Neural cell (in vitro differentiated cells): Measurements from ENCODE around the gene BRICD5. TPM values are rescaled to one million over a fixed set of nuclear protein-coding genes. Genes with fewer than 3 reads are reported as not detected.

Source experiments
- H2AFZ ChIP-seq: fragments of 200-600, 300-800 bp; sonication (generic), shearing (Covaris generic); 2 replicates; pipeline ENCODE4 v1.6.0; 2014; ENCODE audit warnings: low read depth, mild to moderate bottlenecking, antibody characterized with exemption, low read length, moderate library complexity
- H3F3A ChIP-seq: fragments of 200-600 bp; shearing (Covaris generic); 2 replicates; pipeline ENCODE4 v1.6.1; 2016; ENCODE audit warnings: mild to moderate bottlenecking, moderate library complexity, mixed read lengths, antibody characterized with exemption, low read length; ENCODE audit not compliant: insufficient read depth, poor library complexity, severe bottlenecking
- H3K27ac ChIP-seq: fragments of 200-600, 300-800 bp; sonication (generic), shearing (Covaris generic); 2 replicates; pipeline ENCODE4 v1.5.1; 2014; ENCODE audit warnings: mild to moderate bottlenecking, low read length, moderate library complexity
- H3K27me3 ChIP-seq: fragments of 300-800, 200-600 bp; sonication (generic), shearing (Covaris generic); 2 replicates; pipeline ENCODE4 v1.6.0; 2014; ENCODE audit warnings: mild to moderate bottlenecking, low read depth, low read length, moderate library complexity; ENCODE audit not compliant: insufficient read depth
- H3K36me3 ChIP-seq: fragments of 300-800, 200-600 bp; sonication (generic), shearing (Covaris generic); 2 replicates; pipeline ENCODE4 v1.5.1; 2014; ENCODE audit warnings: mild to moderate bottlenecking, antibody characterized with exemption, low read length, moderate library complexity; ENCODE audit not compliant: insufficient read depth
- H3K4me2 ChIP-seq: fragments of 300-800, 200-600 bp; sonication (generic), shearing (Covaris generic); 2 replicates; pipeline ENCODE4 v1.6.0; 2014; ENCODE audit warnings: mild to moderate bottlenecking, low read length
- H3K4me3 ChIP-seq: fragments of 300-800, 200-600 bp; sonication (generic), shearing (Covaris generic); 2 replicates; pipeline ENCODE4 v1.5.1; 2014; ENCODE audit warnings: mild to moderate bottlenecking, low read length, moderate library complexity
- H3K79me2 ChIP-seq: fragments of 200-600 bp; shearing (Covaris generic); replicated peaks from 2 replicates; pipeline ENCODE4 v1.6.0; 2014; ENCODE audit warnings: mild to moderate bottlenecking, low read length, moderate library complexity; ENCODE audit not compliant: insufficient read depth
- H3K9ac ChIP-seq: fragments of 300-800, 200-600 bp; sonication (generic), shearing (Covaris generic); 2 replicates; pipeline ENCODE4 v1.6.1; 2016; ENCODE audit warnings: mild to moderate bottlenecking, low read length, mixed read lengths
- H3K9me2 ChIP-seq: fragments of 200-600 bp; shearing (Covaris generic); 2 replicates; pipeline ENCODE4 v1.6.1; 2016; ENCODE audit warnings: mild to moderate bottlenecking, low read length, mixed read lengths; ENCODE audit not compliant: insufficient read depth
- H3K9me3 ChIP-seq: fragments of 200-600, 300-800 bp; sonication (generic), shearing (Covaris generic); 2 replicates; pipeline ENCODE4 v1.6.1; 2016; ENCODE audit warnings: mild to moderate bottlenecking, mixed run types, low read length, moderate library complexity, mixed read lengths
- H4K20me1 ChIP-seq: fragments of 200-600 bp; shearing (Covaris generic); 2 replicates; pipeline ENCODE4 v1.6.1; 2016; ENCODE audit warnings: mild to moderate bottlenecking, mixed run types; ENCODE audit not compliant: insufficient read depth
- CTCF ChIP-seq: fragments of 450-650 bp; IDR thresholded peaks from 2 replicates; pipeline ENCODE4 v1.5.1; 2014; ENCODE audit warnings: antibody characterized with exemption, mild to moderate bottlenecking, moderate library complexity; ENCODE audit not compliant: poor library complexity, severe bottlenecking
- EP300 ChIP-seq: fragments of 450-650 bp; conservative IDR thresholded peaks from 2 replicates; pipeline ENCODE4 v1.6.1; 2014; ENCODE audit warnings: antibody characterized with exemption, mild to moderate bottlenecking, moderate library complexity; ENCODE audit not compliant: poor library complexity, severe bottlenecking
- EZH2 ChIP-seq: fragments of 200-600, 300-800 bp; shearing (Covaris generic), sonication (generic); IDR thresholded peaks from 2 replicates; pipeline ENCODE4 v1.6.1; 2014; ENCODE audit warnings: antibody characterized with exemption, low read length, borderline replicate concordance, mild to moderate bottlenecking; ENCODE audit not compliant: insufficient read depth, poor library complexity, severe bottlenecking
- MXI1 ChIP-seq: fragments of 450-650 bp; conservative IDR thresholded peaks from 2 replicates; pipeline ENCODE4 v1.6.1; 2014; ENCODE audit warnings: antibody characterized with exemption, mild to moderate bottlenecking; ENCODE audit not compliant: poor library complexity, severe bottlenecking
- POLR2AphosphoS5 ChIP-seq: IDR thresholded peaks from 2 replicates; pipeline ENCODE4 v1.6.1; 2012
- RAD21 ChIP-seq: fragments of 450-650 bp; conservative IDR thresholded peaks from 2 replicates; pipeline ENCODE4 v1.6.1; 2014; ENCODE audit warnings: antibody characterized with exemption, mild to moderate bottlenecking, moderate library complexity
- REST ChIP-seq: IDR thresholded peaks from 2 replicates; pipeline ENCODE4 v1.6.1; 2012; ENCODE audit warnings: borderline replicate concordance
- SMC3 ChIP-seq: fragments of 450-650 bp; conservative IDR thresholded peaks from 2 replicates; pipeline ENCODE4 v1.6.1; 2014; ENCODE audit warnings: antibody characterized with exemption, mild to moderate bottlenecking, moderate library complexity; ENCODE audit not compliant: poor library complexity
- TAF1 ChIP-seq: IDR thresholded peaks from 2 replicates; pipeline ENCODE4 v1.6.1; 2012; ENCODE audit warnings: low read depth
- polyA plus RNA-seq: library from polyadenylated mRNA; depleted of rRNA; stranded (reverse); fragments of >200 nt; gene quantifications from 2 replicates; pipeline ENCODE4 v1.2.3, GENCODE V29; 2014

The BRICD5 gene
- polyA plus RNA-seq, 1 donor from 2014 or later, result 39.2 TPM

- no peaks in the 10 kb centered on the region for H3K9me2 ChIP-seq
- no peak overlapping the region for H3K27ac ChIP-seq
- no peak for TF ChIP-seq POLR2AphosphoS5
- TF ChIP-seq RAD21, result no peak
- TF ChIP-seq CTCF, result no peak
- no peak for TF ChIP-seq MXI1
- no peak for TF ChIP-seq TAF1
- no peak for TF ChIP-seq SMC3
- TF ChIP-seq EZH2, result no peak
- no peak for TF ChIP-seq REST
- TF ChIP-seq EP300, result no peak
- no peaks in the 10 kb centered on the region for H3F3A ChIP-seq
- no peaks in the 10 kb centered on the region for H3K27me3 ChIP-seq
- no peak overlapping the region for H3K4me3 ChIP-seq
- no peak overlapping the region for H2AFZ ChIP-seq
- H3K79me2 ChIP-seq, result no peaks in the 10 kb centered on the region
- H3K9ac ChIP-seq, result no peak overlapping the region
- H4K20me1 ChIP-seq, result no peaks in the 10 kb centered on the region
- H3K36me3 ChIP-seq, result no peaks in the 10 kb centered on the region
- no peak overlapping the region for H3K4me2 ChIP-seq
- no peaks in the 10 kb centered on the region for H3K9me3 ChIP-seq
Measured at GRCh38 chr16:2187212-2187611, 23.5 kb downstream of the BRICD5 start.

GRCh38 chr16:2186505-2186904 is 24.2 kb downstream of the BRICD5 start:
- no peak for TF ChIP-seq POLR2AphosphoS5
- no peak for TF ChIP-seq EP300
- no peak for TF ChIP-seq RAD21
- no peak for TF ChIP-seq SMC3
- TF ChIP-seq MXI1, result no peak
- no peak for TF ChIP-seq TAF1
- no peak for TF ChIP-seq REST
- no peak for TF ChIP-seq EZH2
- Histone ChIP-seq H3K79me2 (no peaks in the 10 kb centered on the region), H3K27ac (no peak overlapping the region), H3K36me3 (no peaks in the 10 kb centered on the region), H3K9ac (no peak overlapping the region), H3K4me3 (no peak overlapping the region), H2AFZ (no peak overlapping the region), H3K9me3 (no peaks in the 10 kb centered on the region), H4K20me1 (no peaks in the 10 kb centered on the region), H3K27me3 (no peaks in the 10 kb centered on the region), H3K9me2 (no peaks in the 10 kb centered on the region), H3K4me2 (no peak overlapping the region), H3F3A (no peaks in the 10 kb centered on the region)
